ENCODE data around the gene S100A4. TPM values are rescaled to one million over a fixed set of nuclear protein-coding genes. Genes with fewer than 3 reads are reported as not detected.
A peak's percentile ranks its signal among the peaks of the same experiment; 100 is the strongest.

The S100A4 gene
- total RNA-seq, 2 experiments from 2014 or later = 628 to 665 TPM

- Mint-ChIP-seq H3K36me3 (ENCODE audit: low read depth) (peaks cover 27% of the 10 kb centered on the region), H3K4me1 (ENCODE audit: low read depth) (peaks cover 60% of the 10 kb centered on the region), H3K4me3 (no peak overlapping the region), H3K27me3 (ENCODE audit: low read depth) (peaks cover 3% of the 10 kb centered on the region), H3K27ac (no peak overlapping the region), H3K9me3 (ENCODE audit: insufficient read depth) (no peaks in the 10 kb centered on the region)
- DNase-seq (no peak), ATAC-seq (no peak)
- ChIA-PET CTCF (interaction anchor here (1.7 to 13.7 kb wide), 3 partner anchors 14 to 37 kb away, joined by 7 to 185 read pairs (median 33); partner anchors contain the start of gene S100A6), POLR2A (no interaction called here)
Observed at GRCh38 chr1:153547560-153548551, 2.2 kb upstream of the S100A4 start.

GRCh38 chr1:153546796-153547559, 1.4 kb upstream of the S100A4 start:
- peak overlapping the region; percentile 97 for H3K27ac Mint-ChIP-seq
- H3K36me3 Mint-ChIP-seq (ENCODE audit: low read depth) = peaks cover 32% of the 10 kb centered on the region
- peaks cover 69% of the 10 kb centered on the region for H3K4me1 Mint-ChIP-seq (ENCODE audit: low read depth)
- no peak for ATAC-seq
- CTCF ChIA-PET = interaction anchor here (1.0 to 13.7 kb wide), 5 partner anchors 13 to 52 kb away, joined by 3 to 185 read pairs (median 23); partner anchors contain the start of gene S100A6
- POLR2A ChIA-PET = interaction anchor here (1.5 to 4.5 kb wide), 4 partner anchors 12 to 87 kb away, joined by 3 to 89 read pairs (median 23); partner anchors contain the start of genes CHTOP, S100A2 and S100A6
- no peak overlapping the region for H3K4me3 Mint-ChIP-seq
- H3K9me3 Mint-ChIP-seq (ENCODE audit: insufficient read depth) = no peaks in the 10 kb centered on the region
- no peak for DNase-seq
- H3K27me3 Mint-ChIP-seq (ENCODE audit: low read depth) = peaks cover 3% of the 10 kb centered on the region

- DNase-seq (no peak), ATAC-seq (no peak)
- Mint-ChIP-seq H3K27me3 (ENCODE audit: low read depth) (peaks cover 3% of the 10 kb centered on the region), H3K27ac (peak overlapping the region; percentile 97), H3K36me3 (ENCODE audit: low read depth) (peaks cover 36% of the 10 kb centered on the region), H3K4me1 (ENCODE audit: low read depth) (peaks cover 75% of the 10 kb centered on the region), H3K9me3 (ENCODE audit: insufficient read depth) (no peaks in the 10 kb centered on the region), H3K4me3 (peak overlapping the region; percentile 93)
- ChIA-PET CTCF (interaction anchor here (1.0 to 13.7 kb wide), 7 partner anchors 10 to 51 kb away, joined by 3 to 185 read pairs (median 12); partner anchors contain the start of gene S100A6), POLR2A (interaction anchor here (1.3 to 4.5 kb wide), 9 partner anchors 8 to 88 kb away, joined by 3 to 89 read pairs (median 5); partner anchors contain the start of genes CHTOP, S100A14, S100A2 and S100A6)
Observed at GRCh38 chr1:153546371-153546770, 765 bp upstream of the S100A4 start.

GRCh38 chr1:153544453-153545066, 1.0 kb downstream of the S100A4 start:
- POLR2A ChIA-PET = interaction anchor here (0.6 to 4.5 kb wide), 14 partner anchors 9 to 192 kb away, joined by 3 to 89 read pairs (median 4); partner anchors contain the start of genes CHTOP, S100A14, S100A2 and S100A6
- CTCF ChIA-PET = interaction anchor here (1.2 to 13.7 kb wide), 11 partner anchors 10 to 90 kb away, joined by 4 to 185 read pairs (median 8); partner anchors contain the start of gene S100A6
- DNase-seq (no peak), ATAC-seq (no peak)
- Mint-ChIP-seq H3K4me1 (ENCODE audit: low read depth) (peaks cover 91% of the 10 kb centered on the region), H3K4me3 (peak overlapping the region; percentile 93), H3K36me3 (ENCODE audit: low read depth) (peaks cover 45% of the 10 kb centered on the region), H3K9me3 (ENCODE audit: insufficient read depth) (no peaks in the 10 kb centered on the region), H3K27ac (peak overlapping the region; percentile 97), H3K27me3 (ENCODE audit: low read depth) (no peaks in the 10 kb centered on the region)

GRCh38 chr1:153543736-153544135, 1.9 kb downstream of the S100A4 start:
- Mint-ChIP-seq H3K27me3 (ENCODE audit: low read depth) (no peaks in the 10 kb centered on the region), H3K4me3 (peak overlapping the region; percentile 93), H3K36me3 (ENCODE audit: low read depth) (peaks cover 47% of the 10 kb centered on the region), H3K4me1 (ENCODE audit: low read depth) (peaks cover 89% of the 10 kb centered on the region), H3K9me3 (ENCODE audit: insufficient read depth) (no peaks in the 10 kb centered on the region), H3K27ac (peak overlapping the region; percentile 97)
- no peak for DNase-seq
- ChIA-PET CTCF (interaction anchor here (2.8 to 13.7 kb wide), 4 partner anchors 10 to 33 kb away, joined by 12 to 185 read pairs (median 28); partner anchors contain the start of gene S100A6), POLR2A (interaction anchor here (0.8 to 4.5 kb wide), 5 partner anchors 9 to 191 kb away, joined by 3 to 89 read pairs (median 8); partner anchors contain the start of genes CHTOP and S100A6)
- ATAC-seq = no peak

- ATAC-seq = no peak
- ChIA-PET CTCF (interaction anchor here (3.9 to 13.7 kb wide), 3 partner anchors 9 to 33 kb away, joined by 23 to 185 read pairs (median 33); partner anchors contain the start of gene S100A6), POLR2A (interaction anchor here (1.2 to 4.5 kb wide), 3 partner anchors 8 to 91 kb away, joined by 4 to 89 read pairs (median 30); partner anchors contain the start of genes CHTOP and S100A6)
- no peaks in the 10 kb centered on the region for H3K9me3 Mint-ChIP-seq (ENCODE audit: insufficient read depth)
- peaks cover 88% of the 10 kb centered on the region for H3K4me1 Mint-ChIP-seq (ENCODE audit: low read depth)
- H3K27ac Mint-ChIP-seq = peak overlapping the region; percentile 92
- H3K36me3 Mint-ChIP-seq (ENCODE audit: low read depth) = peaks cover 47% of the 10 kb centered on the region
- peak overlapping the region; percentile 93 for H3K4me3 Mint-ChIP-seq
- DNase-seq = no peak
- no peaks in the 10 kb centered on the region for H3K27me3 Mint-ChIP-seq (ENCODE audit: low read depth)
Observed at GRCh38 chr1:153542956-153543711, 2.5 kb downstream of the S100A4 start.

GRCh38 chr1:153541641-153542590, 3.7 kb downstream of the S100A4 start:
- CTCF ChIA-PET = interaction anchor here (0.6 to 13.7 kb wide), 7 partner anchors 8 to 31 kb away, joined by 3 to 185 read pairs (median 22); partner anchors contain the start of genes S100A2 and S100A6
- ATAC-seq (no peak), DNase-seq (no peak)
- Mint-ChIP-seq H3K4me1 (ENCODE audit: low read depth) (peaks cover 91% of the 10 kb centered on the region), H3K9me3 (ENCODE audit: insufficient read depth) (no peaks in the 10 kb centered on the region), H3K27ac (peak overlapping the region; percentile 92), H3K36me3 (ENCODE audit: low read depth) (peaks cover 47% of the 10 kb centered on the region), H3K4me3 (no peak overlapping the region), H3K27me3 (ENCODE audit: low read depth) (no peaks in the 10 kb centered on the region)
- POLR2A ChIA-PET = interaction anchor here (2.8 kb wide), 1 partner anchor 10 kb away, joined by 12 read pairs; no protein-coding TSS in a partner anchor

GRCh38 chr1:153540394-153541361, 4.9 kb downstream of the S100A4 start, which contains the start of gene S100A5:
Gene S100A5 (minus strand): TSS chr1:153540934. CDS start chr1:153540191, 743 bp downstream.
- ChIA-PET CTCF (interaction anchor here (1.0 to 2.7 kb wide), 9 partner anchors 8 to 32 kb away, joined by 3 to 28 read pairs (median 5); partner anchors contain the start of gene S100A2), POLR2A (interaction anchor here (0.6 to 2.8 kb wide), 6 partner anchors 9 to 427 kb away, joined by 3 to 12 read pairs (median 6); partner anchors contain the start of genes CHTOP, CREB3L4 and S100A2)
- peak; percentile 75 for DNase-seq
- Mint-ChIP-seq H3K36me3 (ENCODE audit: low read depth) (peaks cover 52% of the 10 kb centered on the region), H3K4me1 (ENCODE audit: low read depth) (peaks cover 90% of the 10 kb centered on the region), H3K9me3 (ENCODE audit: insufficient read depth) (no peaks in the 10 kb centered on the region), H3K4me3 (peak within 1 kb of the TSS; percentile 66), H3K27ac (peak within 1 kb of the TSS; percentile 92), H3K27me3 (ENCODE audit: low read depth) (no peaks in the 10 kb centered on the region)
- peak; percentile 29 for ATAC-seq
